Activated T-helper 17 cell treated with anti-CD3 and anti-CD28 coated beads, Interleukin-2, amount 50 U/mL, for 72 hours (primary cell): ENCODE results near the gene ACTL7B. TPM values are rescaled to one million over a fixed set of nuclear protein-coding genes. Genes with fewer than 3 reads are reported as not detected.
"Not testable (repeated sequence)": the region's sequence is repeated elsewhere in the genome, so short reads cannot be mapped to it uniquely, and the experiment has no call there.

ENCODE experiments used
- ATAC-seq: fragments of 150-1000 bp; cut with Tn5 transposase; replicated peaks from 2 replicates; pipeline ENCODE4 v1.10.0; 2021; ENCODE audit warnings: mild to moderate bottlenecking, moderate library complexity
- H3K27ac Mint-ChIP-seq: one replicate; pipeline ENCODE4 v1.8.0; 2022; ENCODE audit warnings: mixed read lengths
- H3K27me3 Mint-ChIP-seq: one replicate; pipeline ENCODE4 v1.8.0; 2022; ENCODE audit warnings: mixed read lengths
- H3K36me3 Mint-ChIP-seq: one replicate; pipeline ENCODE4 v1.8.0; 2022; ENCODE audit warnings: low read depth, mild to moderate bottlenecking, mixed read lengths
- H3K4me1 Mint-ChIP-seq: one replicate; pipeline ENCODE4 v1.8.0; 2022; ENCODE audit warnings: mixed read lengths
- H3K4me3 Mint-ChIP-seq: one replicate; pipeline ENCODE4 v1.8.0; 2022; ENCODE audit warnings: mild to moderate bottlenecking, mixed read lengths
- H3K9me3 Mint-ChIP-seq: one replicate; pipeline ENCODE4 v1.8.0; 2022; ENCODE audit warnings: mixed read lengths
- total RNA-seq, 2 donors: library from RNA; stranded (reverse); gene quantifications; one replicate each; pipeline ENCODE4 v1.2.3, GENCODE V29; 2022

The ACTL7B gene
- total RNA-seq, 2 donors from 2014 or later: 0.11 TPM

GRCh38 chr9:108860764-108861163, 5.0 kb upstream of the ACTL7B start:
- Mint-ChIP-seq H3K4me3 (no peak overlapping the region), H3K27me3 (no peaks in the 10 kb centered on the region), H3K4me1 (no peaks in the 10 kb centered on the region), H3K9me3 (no peaks in the 10 kb centered on the region), H3K27ac (no peak overlapping the region), H3K36me3 (no peaks in the 10 kb centered on the region)
- ATAC-seq: no peak

DNA sequence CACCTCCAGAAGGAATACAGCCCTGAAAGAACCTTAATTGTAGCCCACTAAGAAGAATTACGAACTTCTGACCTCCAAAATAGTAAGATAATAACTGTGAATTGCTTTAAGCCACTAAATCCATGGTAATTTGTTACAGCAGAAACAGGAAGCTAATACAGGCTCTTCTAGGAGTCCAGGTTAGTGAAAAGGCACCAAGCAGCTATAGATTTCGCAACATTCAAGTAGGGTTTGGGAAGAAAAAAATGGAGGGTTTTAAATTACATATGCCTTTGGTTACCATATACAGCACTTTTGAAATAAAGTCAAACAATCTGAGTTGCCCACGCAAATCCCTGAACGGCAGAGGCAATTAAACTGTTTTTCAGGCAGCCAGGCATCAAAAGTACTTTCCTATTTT, 4.6 kb upstream of the ACTL7B start:
- H3K36me3 Mint-ChIP-seq: no peaks in the 10 kb centered on the region
- H3K27ac Mint-ChIP-seq: no peak overlapping the region
- H3K27me3 Mint-ChIP-seq: no peaks in the 10 kb centered on the region
- H3K9me3 Mint-ChIP-seq: no peaks in the 10 kb centered on the region
- no peaks in the 10 kb centered on the region for H3K4me1 Mint-ChIP-seq
- ATAC-seq: no peak
- H3K4me3 Mint-ChIP-seq: no peak overlapping the region

DNA sequence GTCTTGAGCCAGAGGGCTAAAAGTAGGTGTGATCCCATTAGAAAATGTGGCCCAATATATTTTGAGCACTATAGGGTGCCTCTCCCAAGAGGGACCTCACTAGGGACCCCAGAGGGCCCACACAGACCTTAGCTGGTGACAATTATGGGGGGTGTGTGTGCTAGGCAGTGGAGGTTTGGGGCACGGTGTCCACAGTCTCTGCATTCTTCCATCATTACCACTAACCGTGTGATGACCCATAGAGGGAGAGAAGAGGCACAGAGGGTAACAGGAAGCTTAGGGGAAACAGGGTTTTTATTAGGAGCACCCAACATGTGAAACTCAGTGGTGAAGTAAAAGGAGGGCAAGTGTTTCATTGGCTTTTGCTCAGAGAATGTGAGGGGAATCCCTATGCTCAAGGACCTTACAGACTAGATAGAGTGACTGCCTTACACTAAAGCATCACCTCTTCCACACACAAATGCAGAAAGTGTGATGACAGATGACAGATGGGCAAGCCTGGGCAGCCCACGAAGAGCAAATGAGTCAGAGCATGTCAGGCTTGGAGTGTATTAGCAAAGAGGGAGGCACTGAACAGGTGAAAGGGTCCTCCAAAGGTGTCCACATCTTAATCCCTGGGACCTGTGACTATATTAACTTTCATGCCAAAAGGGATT, 3.8 kb upstream of the ACTL7B start:
- Mint-ChIP-seq H3K27ac (no peak overlapping the region), H3K36me3 (no peaks in the 10 kb centered on the region), H3K4me1 (no peaks in the 10 kb centered on the region), H3K4me3 (no peak overlapping the region), H3K27me3 (no peaks in the 10 kb centered on the region), H3K9me3 (no peaks in the 10 kb centered on the region)
- ATAC-seq: peak; percentile 73

DNA sequence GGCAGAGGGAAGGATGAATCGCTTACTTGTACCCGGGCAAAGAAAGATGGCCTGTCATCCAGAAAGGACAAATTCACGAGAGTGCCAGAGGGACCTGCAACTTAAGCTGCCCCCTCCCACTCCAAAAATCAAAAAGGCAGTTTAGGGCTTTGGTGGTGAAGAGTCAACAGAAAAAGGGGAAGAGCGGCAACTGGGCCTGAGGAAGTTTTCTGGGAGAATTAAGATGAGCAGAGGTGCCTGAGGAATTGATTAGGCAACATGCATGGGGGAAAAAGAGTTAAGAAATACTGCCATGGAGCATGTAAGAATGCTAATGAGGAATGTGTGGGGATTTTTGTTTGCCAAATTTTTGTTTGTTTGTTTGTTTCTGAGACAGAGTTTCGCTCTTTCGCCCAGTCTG, 1.8 kb upstream of the ACTL7B start:
- Mint-ChIP-seq H3K27ac (no peak overlapping the region), H3K27me3 (no peaks in the 10 kb centered on the region), H3K4me1 (no peaks in the 10 kb centered on the region), H3K36me3 (no peaks in the 10 kb centered on the region), H3K4me3 (no peak overlapping the region), H3K9me3 (no peaks in the 10 kb centered on the region)
- no peak for ATAC-seq

DNA sequence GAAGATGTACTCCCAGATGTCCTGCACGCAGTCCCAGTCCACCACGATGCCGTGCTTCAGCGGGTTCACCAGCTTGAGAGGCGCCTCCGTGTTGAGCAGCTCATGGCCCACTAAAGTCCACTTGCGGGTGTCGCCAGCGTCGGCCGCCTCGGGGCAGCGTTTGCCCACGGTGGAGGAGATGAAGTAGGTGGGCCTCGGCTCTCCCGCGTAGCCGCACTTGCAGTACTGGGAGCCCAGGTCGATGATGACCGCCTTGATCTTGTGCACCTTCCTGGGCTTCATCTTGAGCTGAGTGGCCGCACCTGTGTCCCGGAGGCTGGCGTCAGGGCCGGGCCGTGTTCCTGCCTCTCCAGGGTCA, 278 bp downstream of the ACTL7B start:
- Mint-ChIP-seq H3K27ac (no peak overlapping the region), H3K4me3 (no peak overlapping the region), H3K9me3 (no peaks in the 10 kb centered on the region), H3K27me3 (no peaks in the 10 kb centered on the region), H3K4me1 (no peaks in the 10 kb centered on the region), H3K36me3 (no peaks in the 10 kb centered on the region)
- ATAC-seq: no peak

GRCh38 chr9:108854641-108855528, 901 bp downstream of the ACTL7B start:
- ATAC-seq: no peak
- no peaks in the 10 kb centered on the region for H3K27me3 Mint-ChIP-seq
- no peaks in the 10 kb centered on the region for H3K4me1 Mint-ChIP-seq
- H3K4me3 Mint-ChIP-seq: no peak overlapping the region
- H3K9me3 Mint-ChIP-seq: no peaks in the 10 kb centered on the region
- H3K27ac Mint-ChIP-seq: no peak overlapping the region
- no peaks in the 10 kb centered on the region for H3K36me3 Mint-ChIP-seq

DNA sequence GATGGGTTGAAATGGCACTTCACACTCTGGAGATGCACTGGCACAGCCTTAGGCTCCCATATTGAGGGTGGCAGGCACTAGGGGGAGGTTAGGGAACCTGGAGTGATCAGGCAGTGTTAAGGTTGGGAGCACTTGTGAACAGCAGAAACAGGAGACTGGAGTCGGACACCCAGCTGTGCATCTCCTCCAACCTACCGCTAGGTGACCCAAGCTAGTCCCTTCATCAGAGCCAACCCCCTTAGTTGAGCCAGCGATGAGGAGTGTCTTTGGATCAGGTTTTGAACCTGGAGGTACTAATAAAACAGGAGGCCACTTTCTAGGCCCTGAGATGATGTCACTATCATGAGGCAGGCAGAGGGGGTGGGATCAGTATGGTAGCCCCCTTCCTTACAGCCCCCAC, 1.7 kb downstream of the ACTL7B start:
- no peaks in the 10 kb centered on the region for H3K9me3 Mint-ChIP-seq
- H3K27ac Mint-ChIP-seq: no peak overlapping the region
- peaks cover 3% of the 10 kb centered on the region for H3K27me3 Mint-ChIP-seq
- H3K4me3 Mint-ChIP-seq: no peak overlapping the region
- no peaks in the 10 kb centered on the region for H3K4me1 Mint-ChIP-seq
- ATAC-seq: no peak
- no peaks in the 10 kb centered on the region for H3K36me3 Mint-ChIP-seq

GRCh38 chr9:108852079-108852478, 3.7 kb downstream of the ACTL7B start:
- Mint-ChIP-seq H3K4me3 (no peak overlapping the region), H3K4me1 (no peaks in the 10 kb centered on the region), H3K9me3 (no peaks in the 10 kb centered on the region), H3K27me3 (peaks cover 3% of the 10 kb centered on the region), H3K36me3 (no peaks in the 10 kb centered on the region), H3K27ac (no peak overlapping the region)
- no peak for ATAC-seq

DNA sequence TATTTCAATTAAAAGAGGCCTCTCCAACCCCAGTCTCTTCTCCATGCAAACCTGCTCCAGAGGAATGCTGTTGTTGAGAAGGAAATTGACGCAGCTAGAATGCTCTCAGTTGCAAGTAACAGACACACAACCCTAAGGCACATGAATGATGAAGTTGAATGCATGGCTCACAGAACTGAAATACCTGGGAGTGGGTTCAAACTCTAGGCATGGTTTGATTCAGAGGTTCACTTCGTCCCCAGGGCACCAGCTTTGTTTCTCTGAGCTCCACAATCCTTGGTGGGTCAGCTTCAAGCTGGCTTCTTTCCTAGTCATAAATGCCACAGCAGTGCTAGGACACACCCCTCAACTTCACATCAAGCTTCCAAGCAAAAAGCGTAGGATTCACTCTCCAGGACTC, 4.6 kb downstream of the ACTL7B start:
- H3K27me3 Mint-ChIP-seq: peaks cover 3% of the 10 kb centered on the region
- H3K4me1 Mint-ChIP-seq: no peaks in the 10 kb centered on the region
- H3K4me3 Mint-ChIP-seq: no peak overlapping the region

DNA sequence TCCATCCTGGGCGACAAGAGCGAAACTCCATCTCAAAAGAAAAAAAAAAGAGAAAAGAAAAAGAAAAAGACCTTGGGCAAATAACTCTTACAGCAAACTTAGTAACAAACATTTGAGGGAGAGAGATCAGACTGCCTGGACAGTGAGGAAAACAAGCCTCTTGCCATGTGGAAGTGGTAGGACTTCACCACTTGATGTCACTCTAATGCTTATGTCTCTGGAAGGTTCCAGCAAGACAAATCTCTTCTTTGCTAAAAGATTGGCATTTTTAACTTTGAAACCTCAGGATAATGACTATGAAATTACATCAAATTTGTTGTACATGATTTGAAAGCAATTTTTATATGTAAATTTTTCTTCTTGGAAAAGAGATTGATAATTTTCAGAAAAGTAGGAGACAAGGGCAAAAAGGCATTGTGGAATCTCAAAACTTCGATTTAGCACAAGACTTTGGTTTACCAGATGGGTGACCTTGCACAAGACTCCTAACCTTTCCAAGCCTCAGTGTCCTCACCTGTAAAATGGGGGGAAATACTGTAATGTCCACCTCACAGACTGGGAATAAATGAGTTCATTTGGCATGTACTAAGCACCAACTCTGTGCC, 5.4 kb downstream of the ACTL7B start:
- Mint-ChIP-seq H3K4me1 (no peaks in the 10 kb centered on the region), H3K27me3 (peaks cover 3% of the 10 kb centered on the region), H3K9me3 (no peaks in the 10 kb centered on the region), H3K36me3 (no peaks in the 10 kb centered on the region), H3K4me3 (no peak overlapping the region), H3K27ac (no peak overlapping the region)
- ATAC-seq: no peak

More for the DNA sequence above, 4.6 kb downstream of the ACTL7B start:
- no peaks in the 10 kb centered on the region for H3K9me3 Mint-ChIP-seq
- H3K27ac Mint-ChIP-seq: no peak overlapping the region
- no peak for ATAC-seq
- H3K36me3 Mint-ChIP-seq: no peaks in the 10 kb centered on the region

- not testable (repeated sequence) for ATAC-seq, H3K27me3 Mint-ChIP-seq, H3K4me1 Mint-ChIP-seq, H3K27ac Mint-ChIP-seq, H3K9me3 Mint-ChIP-seq, H3K36me3 Mint-ChIP-seq, H3K4me3 Mint-ChIP-seq
Measured at GRCh38 chr9:108848296-108848695, 7.5 kb downstream of the ACTL7B start.

DNA sequence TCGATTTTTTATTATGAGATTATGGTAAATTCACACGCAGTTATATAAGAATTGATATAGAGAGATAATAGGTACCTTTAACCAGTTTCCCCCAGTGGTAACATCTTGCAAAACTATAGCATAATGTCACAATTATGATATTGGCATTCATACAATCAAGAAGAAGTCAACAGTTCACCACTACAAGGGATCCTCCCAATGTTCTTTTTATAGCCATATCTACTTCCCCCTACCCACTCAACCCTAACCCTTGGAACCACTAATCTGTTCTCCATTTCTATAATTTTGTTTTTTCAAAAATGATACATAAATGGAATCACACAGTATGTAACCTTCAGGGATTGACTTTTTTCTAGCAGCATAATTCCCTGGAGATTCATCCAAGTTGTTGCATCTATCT, 9.8 kb downstream of the ACTL7B start:
- H3K27me3 Mint-ChIP-seq: peaks cover 3% of the 10 kb centered on the region
- no peaks in the 10 kb centered on the region for H3K36me3 Mint-ChIP-seq
- H3K4me1 Mint-ChIP-seq: peaks cover 9% of the 10 kb centered on the region
- H3K9me3 Mint-ChIP-seq: no peaks in the 10 kb centered on the region
- H3K27ac Mint-ChIP-seq: no peak overlapping the region
- H3K4me3 Mint-ChIP-seq: no peak overlapping the region
- ATAC-seq: no peak

- ATAC-seq: no peak
- Mint-ChIP-seq H3K9me3 (no peaks in the 10 kb centered on the region), H3K4me3 (no peak overlapping the region), H3K36me3 (no peaks in the 10 kb centered on the region), H3K4me1 (peaks cover 9% of the 10 kb centered on the region), H3K27ac (no peak overlapping the region), H3K27me3 (peaks cover 3% of the 10 kb centered on the region)
Measured at GRCh38 chr9:108845507-108845906, 10.3 kb downstream of the ACTL7B start.

GRCh38 chr9:108844856-108845255, 10.9 kb downstream of the ACTL7B start:
- H3K36me3 Mint-ChIP-seq: no peaks in the 10 kb centered on the region

DNA sequence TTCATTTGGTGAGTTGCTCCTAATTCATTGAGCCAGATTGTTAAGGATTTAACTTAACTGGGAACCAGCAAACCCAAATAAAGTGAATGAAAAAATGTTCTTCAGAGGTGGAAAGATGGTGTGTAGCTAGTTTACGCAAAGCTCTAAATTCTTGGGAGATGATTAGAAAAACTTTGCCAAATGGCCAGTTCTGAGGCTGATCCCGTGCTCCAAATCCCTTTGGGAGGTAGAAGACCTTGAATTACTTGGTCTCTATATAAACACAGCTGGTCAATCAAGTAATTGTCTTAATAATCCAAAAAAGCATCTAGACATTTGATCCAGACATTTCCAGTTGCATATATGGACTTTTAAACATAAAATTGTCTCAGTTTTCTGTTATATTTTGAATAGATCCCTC, 11.4 kb downstream of the ACTL7B start:
- no peak overlapping the region for H3K4me3 Mint-ChIP-seq
- no peaks in the 10 kb centered on the region for H3K27me3 Mint-ChIP-seq
- ATAC-seq: no peak
- no peaks in the 10 kb centered on the region for H3K9me3 Mint-ChIP-seq
- H3K4me1 Mint-ChIP-seq: peaks cover 9% of the 10 kb centered on the region
- no peaks in the 10 kb centered on the region for H3K36me3 Mint-ChIP-seq
- H3K27ac Mint-ChIP-seq: no peak overlapping the region

More at GRCh38 chr9:108844856-108845255, 10.9 kb downstream of the ACTL7B start:
- no peak for ATAC-seq
- Mint-ChIP-seq H3K4me1 (peaks cover 9% of the 10 kb centered on the region), H3K4me3 (no peak overlapping the region), H3K9me3 (no peaks in the 10 kb centered on the region), H3K27me3 (peaks cover 3% of the 10 kb centered on the region), H3K27ac (no peak overlapping the region)
